NOMO-1 treated with DMSO at 0.1 percent for 48 hours (cell line): ENCODE measurements around the gene SIRT3.
"Not testable (repeated sequence)": the region's sequence is repeated elsewhere in the genome, so short reads cannot be mapped to it uniquely, and the experiment has no call there.

ENCODE experiments used
- DNase-seq: peaks from one replicate; lab custom pipeline; 2025; ENCODE audit not compliant: unreplicated experiment; lab: John Stamatoyannopoulos, UW

Gene SIRT3

GRCh38 chr11:180242-180641 lies 55.9 kb downstream of the SIRT3 start:
- DNase-seq: not testable (repeated sequence)
